ENCODE results near the gene ADGRL1.
"Not testable (repeated sequence)": the region's sequence is repeated elsewhere in the genome, so short reads cannot be mapped to it uniquely, and the experiment has no call there.

ADGRL1 gene

GRCh38 chr19:14205452-14206287 is at the start of gene ADGRL1:
TSS of gene ADGRL1 (minus strand) at chr19:14206169. CDS start at chr19:14183602, 22,567 bp downstream.
- H3K4me3 ChIP-seq (ENCODE audit: low read length), result peak within 1 kb of the TSS; percentile 71
- not testable (repeated sequence) for H3K9me3 ChIP-seq (ENCODE audit: control insufficient read depth, low read length); H3K27me3 ChIP-seq (ENCODE audit: control insufficient read depth, insufficient read depth, low read length); H3K36me3 ChIP-seq (ENCODE audit: control insufficient read depth, insufficient read depth, low read length); H3K4me1 ChIP-seq (ENCODE audit: control insufficient read depth, insufficient read depth, low read length)
- peak within 1 kb of the TSS; percentile 66 for H3K9ac ChIP-seq (ENCODE audit: low read length)

- H3K27me3 ChIP-seq (ENCODE audit: control insufficient read depth, insufficient read depth, low read length); H3K4me1 ChIP-seq (ENCODE audit: control insufficient read depth, insufficient read depth, low read length); H3K9me3 ChIP-seq (ENCODE audit: control insufficient read depth, low read length); H3K36me3 ChIP-seq (ENCODE audit: control insufficient read depth, insufficient read depth, low read length); H3K4me3 ChIP-seq (ENCODE audit: low read length); H3K9ac ChIP-seq (ENCODE audit: low read length): not testable (repeated sequence)
Measured at GRCh38 chr19:14255316-14255715, 49.3 kb upstream of the ADGRL1 start.

GRCh38 chr19:14253822-14254599 is 48.0 kb upstream of the ADGRL1 start:
- H3K27me3 ChIP-seq (ENCODE audit: control insufficient read depth, insufficient read depth, low read length); H3K4me3 ChIP-seq (ENCODE audit: low read length); H3K36me3 ChIP-seq (ENCODE audit: control insufficient read depth, insufficient read depth, low read length); H3K9ac ChIP-seq (ENCODE audit: low read length); H3K4me1 ChIP-seq (ENCODE audit: control insufficient read depth, insufficient read depth, low read length); H3K9me3 ChIP-seq (ENCODE audit: control insufficient read depth, low read length): not testable (repeated sequence)

GRCh38 chr19:14252136-14252535 is 46.2 kb upstream of the ADGRL1 start:
- H3K4me3 ChIP-seq (ENCODE audit: low read length); H3K9ac ChIP-seq (ENCODE audit: low read length); H3K4me1 ChIP-seq (ENCODE audit: control insufficient read depth, insufficient read depth, low read length); H3K36me3 ChIP-seq (ENCODE audit: control insufficient read depth, insufficient read depth, low read length); H3K9me3 ChIP-seq (ENCODE audit: control insufficient read depth, low read length); H3K27me3 ChIP-seq (ENCODE audit: control insufficient read depth, insufficient read depth, low read length): not testable (repeated sequence)

GRCh38 chr19:14250870-14251269 is 44.9 kb upstream of the ADGRL1 start:
- Histone ChIP-seq H3K9ac (ENCODE audit: low read length) (no peak overlapping the region), H3K27me3 (ENCODE audit: control insufficient read depth, insufficient read depth, low read length) (peaks cover 5% of the 10 kb centered on the region)

GRCh38 chr19:14250315-14250714 is 44.3 kb upstream of the ADGRL1 start:
- not testable (repeated sequence) for H3K36me3 ChIP-seq (ENCODE audit: control insufficient read depth, insufficient read depth, low read length); H3K4me3 ChIP-seq (ENCODE audit: low read length); H3K9ac ChIP-seq (ENCODE audit: low read length); H3K4me1 ChIP-seq (ENCODE audit: control insufficient read depth, insufficient read depth, low read length); H3K9me3 ChIP-seq (ENCODE audit: control insufficient read depth, low read length); H3K27me3 ChIP-seq (ENCODE audit: control insufficient read depth, insufficient read depth, low read length)

More at GRCh38 chr19:14250870-14251269, 44.9 kb upstream of the ADGRL1 start:
- Histone ChIP-seq H3K36me3 (ENCODE audit: control insufficient read depth, insufficient read depth, low read length) (no peaks in the 10 kb centered on the region), H3K4me1 (ENCODE audit: control insufficient read depth, insufficient read depth, low read length) (no peaks in the 10 kb centered on the region), H3K9me3 (ENCODE audit: control insufficient read depth, low read length) (no peaks in the 10 kb centered on the region), H3K4me3 (ENCODE audit: low read length) (no peak overlapping the region)

GRCh38 chr19:14249891-14250290 is 43.9 kb upstream of the ADGRL1 start:
- not testable (repeated sequence) for H3K9me3 ChIP-seq (ENCODE audit: control insufficient read depth, low read length); H3K4me1 ChIP-seq (ENCODE audit: control insufficient read depth, insufficient read depth, low read length); H3K36me3 ChIP-seq (ENCODE audit: control insufficient read depth, insufficient read depth, low read length); H3K27me3 ChIP-seq (ENCODE audit: control insufficient read depth, insufficient read depth, low read length); H3K9ac ChIP-seq (ENCODE audit: low read length); H3K4me3 ChIP-seq (ENCODE audit: low read length)

GRCh38 chr19:14249012-14249754 is 43.2 kb upstream of the ADGRL1 start:
- not testable (repeated sequence) for H3K9me3 ChIP-seq (ENCODE audit: control insufficient read depth, low read length)
- peak overlapping the region; percentile 65 for H3K9ac ChIP-seq (ENCODE audit: low read length)

GRCh38 chr19:14248578-14249011 is 42.6 kb upstream of the ADGRL1 start:
- H3K4me3 ChIP-seq (ENCODE audit: low read length), result no peak overlapping the region
- H3K9ac ChIP-seq (ENCODE audit: low read length), result peak overlapping the region; percentile 65
- H3K4me1 ChIP-seq (ENCODE audit: control insufficient read depth, insufficient read depth, low read length), result no peaks in the 10 kb centered on the region
- H3K27me3 ChIP-seq (ENCODE audit: control insufficient read depth, insufficient read depth, low read length), result peaks cover 5% of the 10 kb centered on the region
- no peaks in the 10 kb centered on the region for H3K9me3 ChIP-seq (ENCODE audit: control insufficient read depth, low read length)
- no peaks in the 10 kb centered on the region for H3K36me3 ChIP-seq (ENCODE audit: control insufficient read depth, insufficient read depth, low read length)

More at GRCh38 chr19:14249012-14249754, 43.2 kb upstream of the ADGRL1 start:
- H3K36me3 ChIP-seq (ENCODE audit: control insufficient read depth, insufficient read depth, low read length); H3K27me3 ChIP-seq (ENCODE audit: control insufficient read depth, insufficient read depth, low read length); H3K4me1 ChIP-seq (ENCODE audit: control insufficient read depth, insufficient read depth, low read length); H3K4me3 ChIP-seq (ENCODE audit: low read length): not testable (repeated sequence)

GRCh38 chr19:14247548-14248471 is 41.8 kb upstream of the ADGRL1 start:
- not testable (repeated sequence) for H3K9me3 ChIP-seq (ENCODE audit: control insufficient read depth, low read length); H3K9ac ChIP-seq (ENCODE audit: low read length); H3K4me1 ChIP-seq (ENCODE audit: control insufficient read depth, insufficient read depth, low read length); H3K4me3 ChIP-seq (ENCODE audit: low read length); H3K27me3 ChIP-seq (ENCODE audit: control insufficient read depth, insufficient read depth, low read length); H3K36me3 ChIP-seq (ENCODE audit: control insufficient read depth, insufficient read depth, low read length)

- H3K4me3 ChIP-seq (ENCODE audit: low read length); H3K4me1 ChIP-seq (ENCODE audit: control insufficient read depth, insufficient read depth, low read length); H3K9ac ChIP-seq (ENCODE audit: low read length); H3K36me3 ChIP-seq (ENCODE audit: control insufficient read depth, insufficient read depth, low read length); H3K9me3 ChIP-seq (ENCODE audit: control insufficient read depth, low read length); H3K27me3 ChIP-seq (ENCODE audit: control insufficient read depth, insufficient read depth, low read length): not testable (repeated sequence)
Measured at GRCh38 chr19:14247205-14247547, 41.2 kb upstream of the ADGRL1 start.
